Body of pancreas (tissue), 4 donors: Measurements from ENCODE around the gene ZNF709. TPM values are rescaled to one million over a fixed set of nuclear protein-coding genes. Genes with fewer than 3 reads are reported as not detected.

ENCODE experiments used
- ATAC-seq: fragments of 150-250 bp; one replicate; pipeline ENCODE4 v1.9.1; 2016
- DNase-seq, 4 donors: peaks; one replicate each; pipeline ENCODE4 v3.0.0-alpha.2; 2019
- H3K27ac ChIP-seq, 4 donors: fragments of 200-600 bp; sonication (generic); 1 replicate in 3 of 4; 2 replicates in 1 of 4; pipeline versions ENCODE4 v1.5.1 to v1.6.1; 2016 to 2019; ENCODE audit warnings: mild to moderate bottlenecking in 1 of 4, mixed read lengths in 1 of 4, moderate library complexity in 1 of 4
- H3K27me3 ChIP-seq, 2 donors: fragments of 200-600 bp; sonication (generic); one replicate each; pipeline ENCODE4 v1.6.0; 2016; ENCODE audit warnings: mild to moderate bottlenecking in 1 of 2
- H3K36me3 ChIP-seq, 2 donors: fragments of 200-600 bp; sonication (generic); replicated peaks in 1 of 2; 2 replicates each; pipeline ENCODE4 v1.5.1; 2016; ENCODE audit warnings: low read depth in 2 of 2; ENCODE audit not compliant: insufficient read depth in 1 of 2
- H3K4me1 ChIP-seq: fragments of 200-600 bp; sonication (generic); one replicate; pipeline ENCODE4 v1.6.0; 2016
- H3K4me3 ChIP-seq, 2 donors: fragments of 200-600 bp; sonication (generic); 1 replicate in 1 of 2; 2 replicates in 1 of 2; pipeline ENCODE4 v1.5.1; 2016 to 2019
- H3K9me3 ChIP-seq, 3 donors: fragments of 200-600 bp; sonication (generic); 1 replicate in 2 of 3; 2 replicates in 1 of 3; pipeline ENCODE4 v1.5.1; 2016
- POLR2A ChIP-seq, 3 donors: fragments of 450-650 bp; IDR thresholded peaks; one replicate each; pipeline ENCODE4 v1.6.1; 2016; ENCODE audit warnings: antibody characterized with exemption in 3 of 3, mild to moderate bottlenecking in 2 of 3
- WGBS, 2 donors: methylation state at CpG; one replicate each; pipeline ENCODE4 v1.1.5; 2017; 5-methylcytosine and 5-hydroxymethylcytosine counted together
- intact Hi-C: fragments of 100-400 bp; cut with DNase I; formaldehyde crosslinking; loops from one replicate; pipeline ENCODE4 v1.15.1; 2023
- total RNA-seq, 2 donors: library from RNA; depleted of rRNA; stranded (reverse); fragments of >200 nt; gene quantifications; one replicate each; pipeline ENCODE4 v1.1.0, GENCODE V29; 2016
- TF ChIP-seq, protein P1 (sequence below), 7 experiments: fragments of 450-650 bp in 4 of 7; fragments of 200-600 bp in 3 of 7; sonication (generic) in 3 of 7; IDR thresholded peaks; one replicate each; pipeline ENCODE4 v1.5.1; 2016 to 2019; ENCODE audit warnings: antibody characterized with exemption in 7 of 7

ZNF709 gene
- 1 to 10 TPM; 2.3 to 3.1 TPM for total RNA-seq

DNA sequence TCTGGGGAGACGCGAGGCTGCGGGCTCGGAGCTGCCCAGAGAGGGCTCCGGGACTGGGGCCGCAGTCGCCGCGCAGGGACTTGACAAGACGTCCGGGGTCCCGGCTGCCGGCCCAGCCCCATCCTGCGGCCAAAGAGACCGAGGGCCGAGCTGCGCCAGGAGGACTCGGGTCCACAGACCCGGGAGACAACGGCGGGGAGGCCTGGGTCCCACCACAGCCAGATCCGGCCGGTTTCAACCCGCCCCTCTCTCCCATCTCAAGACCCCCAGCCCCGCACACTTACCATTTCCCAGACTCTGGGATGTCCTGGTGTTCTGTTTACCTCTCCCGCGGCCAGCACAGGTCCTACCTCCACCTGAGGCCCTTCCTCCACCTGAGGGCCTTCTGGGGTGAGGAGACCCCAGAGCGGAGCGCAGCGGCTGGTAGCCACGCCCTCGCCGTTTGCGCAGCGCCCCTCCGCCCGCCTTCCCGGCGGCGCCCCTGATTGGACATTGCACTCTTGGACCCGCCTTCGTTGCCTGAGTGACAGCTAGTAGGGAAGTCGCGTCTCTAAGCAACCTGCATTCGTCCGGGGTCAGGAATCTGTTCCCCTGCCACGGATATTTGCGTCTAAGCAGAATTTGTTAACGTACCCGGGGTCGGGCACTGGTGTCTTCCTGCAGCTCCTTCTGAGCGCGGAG, at the start of gene ZNF709:
Gene ZNF709, minus strand, starts transcription at position 446 of the 681 bp plus-strand sequence. Its CDS starts 159 bp downstream, at position 287.
- no peaks in the 10 kb centered on the region for H3K36me3 ChIP-seq
- peak; percentile 89 to 93 (median 91) for DNase-seq
- H3K9me3 ChIP-seq = no peaks in the 10 kb centered on the region
- peak within 1 kb of the TSS; percentile 60 to 99 for H3K4me3 ChIP-seq
- WGBS, 2 donors = 0 to 1% methylated on average over 12 to 53 of the region's 53 CpGs
- intact Hi-C loops = no loop called here
- peaks cover 14% of the 10 kb centered on the region for H3K4me1 ChIP-seq
- ATAC-seq = peak; percentile 99
- no peaks in the 10 kb centered on the region for H3K27me3 ChIP-seq
- TF ChIP-seq POLR2A (IDR thresholded peaks at IDR 0.05) = peak; percentile 44 to 83 (median 77)
- TF ChIP-seq, protein P1, sequence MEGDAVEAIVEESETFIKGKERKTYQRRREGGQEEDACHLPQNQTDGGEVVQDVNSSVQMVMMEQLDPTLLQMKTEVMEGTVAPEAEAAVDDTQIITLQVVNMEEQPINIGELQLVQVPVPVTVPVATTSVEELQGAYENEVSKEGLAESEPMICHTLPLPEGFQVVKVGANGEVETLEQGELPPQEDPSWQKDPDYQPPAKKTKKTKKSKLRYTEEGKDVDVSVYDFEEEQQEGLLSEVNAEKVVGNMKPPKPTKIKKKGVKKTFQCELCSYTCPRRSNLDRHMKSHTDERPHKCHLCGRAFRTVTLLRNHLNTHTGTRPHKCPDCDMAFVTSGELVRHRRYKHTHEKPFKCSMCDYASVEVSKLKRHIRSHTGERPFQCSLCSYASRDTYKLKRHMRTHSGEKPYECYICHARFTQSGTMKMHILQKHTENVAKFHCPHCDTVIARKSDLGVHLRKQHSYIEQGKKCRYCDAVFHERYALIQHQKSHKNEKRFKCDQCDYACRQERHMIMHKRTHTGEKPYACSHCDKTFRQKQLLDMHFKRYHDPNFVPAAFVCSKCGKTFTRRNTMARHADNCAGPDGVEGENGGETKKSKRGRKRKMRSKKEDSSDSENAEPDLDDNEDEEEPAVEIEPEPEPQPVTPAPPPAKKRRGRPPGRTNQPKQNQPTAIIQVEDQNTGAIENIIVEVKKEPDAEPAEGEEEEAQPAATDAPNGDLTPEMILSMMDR (IDR thresholded peaks at IDR 0.05) = no peak
- H3K27ac ChIP-seq = peak within 1 kb of the TSS; percentile 58 to 70 (median 61)

DNA sequence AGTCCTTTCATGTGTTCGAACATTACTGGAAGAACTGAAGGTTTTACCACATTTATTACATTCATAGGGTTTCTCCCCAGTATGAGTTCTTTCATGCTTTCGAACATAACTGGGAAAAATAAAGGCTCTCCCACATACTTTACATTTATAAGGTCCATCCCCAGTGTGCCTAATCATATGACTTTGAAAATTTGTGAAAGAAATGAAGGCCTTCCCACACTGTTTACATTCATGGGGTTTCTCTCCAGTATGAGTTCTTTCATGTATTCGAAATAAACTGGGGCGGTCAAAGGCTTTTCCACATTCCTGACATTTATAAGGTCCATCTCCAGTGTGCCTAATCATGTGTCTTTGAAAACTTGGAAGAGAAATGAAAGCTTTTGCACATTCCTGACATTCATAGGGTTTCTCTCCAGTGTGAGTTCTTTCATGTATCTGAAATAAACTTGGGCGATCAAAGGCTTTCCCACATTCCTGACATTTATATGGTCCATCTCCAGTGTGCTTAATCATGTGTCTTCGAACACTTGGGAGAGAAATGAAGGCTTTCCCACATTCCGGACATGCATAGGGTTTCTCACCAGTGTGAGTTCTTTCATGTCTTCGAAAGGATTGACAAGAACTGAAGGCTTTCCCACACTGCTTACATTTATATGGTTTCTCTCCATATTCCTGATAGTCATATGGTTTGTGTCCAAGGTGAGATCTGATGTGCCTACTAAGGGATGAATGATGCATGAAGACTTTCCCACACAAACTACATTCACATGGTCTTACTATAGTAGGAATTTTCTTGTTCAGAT, 42.6 kb upstream of the ZNF709 start:
- DNase-seq = no peak
- Histone ChIP-seq H3K27ac (no peak overlapping the region), H3K9me3 (peaks cover 0 to 80% (median 6%) of the 10 kb centered on the region in 3 donors), H3K4me3 (no peak overlapping the region), H3K36me3 (peaks cover 25 to 30% of the 10 kb centered on the region in 2 donors), H3K27me3 (no peaks in the 10 kb centered on the region), H3K4me1 (no peaks in the 10 kb centered on the region)
- TF ChIP-seq POLR2A (IDR thresholded peaks at IDR 0.05) = no peak
- TF ChIP-seq, protein P1 (IDR thresholded peaks at IDR 0.05) = no peak
- WGBS, 2 donors = 92 to 97% methylated on average over 8 of the region's 8 CpGs
- intact Hi-C loops = no loop called here
- ATAC-seq = no peak

DNA sequence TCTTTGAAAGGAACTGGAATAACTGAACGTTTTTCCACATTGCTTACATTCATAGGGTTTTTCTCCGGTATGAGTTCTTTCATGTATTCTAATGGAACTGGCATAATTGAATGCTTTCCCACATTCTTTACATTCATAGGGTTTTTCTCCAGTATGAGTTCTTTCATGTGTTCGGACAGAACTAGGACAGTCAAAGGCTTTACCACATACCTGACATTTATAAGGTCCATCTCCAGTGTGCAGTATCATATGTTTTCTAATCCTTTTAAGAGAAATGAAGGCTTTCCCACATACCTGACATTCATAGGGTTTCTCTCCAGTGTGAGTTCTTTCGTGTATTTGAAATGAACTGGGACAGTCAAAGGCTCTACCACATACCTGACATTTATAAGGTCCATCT, 41.9 kb upstream of the ZNF709 start:
- Histone ChIP-seq H3K27me3 (no peaks in the 10 kb centered on the region), H3K4me1 (no peaks in the 10 kb centered on the region), H3K4me3 (no peak overlapping the region), H3K9me3 (peaks cover 0 to 79% (median 6%) of the 10 kb centered on the region in 3 donors), H3K36me3 (peaks cover 25 to 30% of the 10 kb centered on the region in 2 donors), H3K27ac (no peak overlapping the region)
- 88 to 89% methylated on average over 4 of the region's 4 CpGs for WGBS, 2 donors
- DNase-seq (no peak), ATAC-seq (no peak)
- TF ChIP-seq, protein P1 (IDR thresholded peaks at IDR 0.05) = no peak
- intact Hi-C loops = no loop called here

DNA sequence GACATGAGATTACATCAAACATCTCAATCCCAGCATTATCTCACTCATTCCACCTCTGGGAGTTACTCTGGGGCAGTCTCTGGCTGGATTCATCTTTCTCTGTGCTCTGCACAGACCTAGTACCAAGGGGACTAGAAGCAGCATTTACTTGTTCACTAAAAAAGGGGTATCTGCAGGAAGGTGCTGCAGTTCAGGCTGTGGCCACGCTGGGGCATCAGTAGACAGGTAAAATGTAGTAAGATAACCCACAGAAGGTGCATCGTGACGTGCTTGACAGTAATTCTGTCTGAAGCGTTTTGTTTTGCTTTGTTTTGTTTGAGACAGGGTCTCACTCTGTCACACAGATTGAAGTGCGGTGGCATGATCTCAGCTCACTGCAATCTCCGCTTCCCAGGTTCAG, 37.4 kb upstream of the ZNF709 start:
- peaks cover 0 to 40% (median 0%) of the 10 kb centered on the region in 3 donors for H3K9me3 ChIP-seq
- H3K4me1 ChIP-seq = no peaks in the 10 kb centered on the region
- no peaks in the 10 kb centered on the region for H3K27me3 ChIP-seq
- WGBS, 2 donors = 67 to 78% methylated on average over 6 of the region's 6 CpGs
- ATAC-seq = no peak
- H3K4me3 ChIP-seq = no peak overlapping the region
- TF ChIP-seq POLR2A (IDR thresholded peaks at IDR 0.05) = no peak
- TF ChIP-seq, protein P1 (IDR thresholded peaks at IDR 0.05) = no peak
- H3K27ac ChIP-seq = no peak overlapping the region
- DNase-seq = no peak
- H3K36me3 ChIP-seq = peaks cover 11% of the 10 kb centered on the region in 2 donors
- intact Hi-C loops = no loop called here
